Hair follicle dermal papilla cell (primary cell): ENCODE results near the gene OR9G4. TPM values are rescaled to one million over a fixed set of nuclear protein-coding genes. Genes with fewer than 3 reads are reported as not detected.

Source experiments
- small RNA-seq: library from RNA; depleted of rRNA; stranded (forward); fragments of <200 nt; gene quantifications from one replicate; pipeline ENCODE3, GENCODE V24; 2012
- total RNA-seq: library from RNA; depleted of rRNA; stranded (reverse); fragments of >200 nt; gene quantifications from 2 replicates; pipeline ENCODE4 v1.2.3, GENCODE V29; 2012

Gene OR9G4
- total RNA-seq = not detected in 2 replicates

DNA sequence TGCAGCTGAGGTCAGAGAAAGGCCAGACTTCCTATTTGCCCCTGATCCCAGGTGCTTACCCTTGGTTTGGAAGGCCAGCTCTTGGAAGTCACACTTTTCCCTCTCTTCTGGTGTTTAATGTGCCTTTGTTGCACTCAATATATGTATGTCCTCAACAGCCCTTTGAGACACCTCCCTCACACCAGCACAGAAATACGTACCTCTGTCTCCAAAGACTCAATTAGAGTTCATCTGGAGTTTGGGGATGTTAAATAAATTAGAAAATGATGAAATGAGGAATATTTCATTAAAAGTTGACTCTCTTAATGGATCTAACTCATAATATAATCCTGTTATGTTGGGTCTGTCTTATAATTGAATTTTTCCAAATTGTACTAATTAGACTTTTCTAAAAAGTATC lies at the start of gene OR9G4:
OR9G4 (minus strand) TSS at position 101 of the 400 bp plus-strand sequence. CDS start 4,931 bp downstream, outside the sequence.

DNA sequence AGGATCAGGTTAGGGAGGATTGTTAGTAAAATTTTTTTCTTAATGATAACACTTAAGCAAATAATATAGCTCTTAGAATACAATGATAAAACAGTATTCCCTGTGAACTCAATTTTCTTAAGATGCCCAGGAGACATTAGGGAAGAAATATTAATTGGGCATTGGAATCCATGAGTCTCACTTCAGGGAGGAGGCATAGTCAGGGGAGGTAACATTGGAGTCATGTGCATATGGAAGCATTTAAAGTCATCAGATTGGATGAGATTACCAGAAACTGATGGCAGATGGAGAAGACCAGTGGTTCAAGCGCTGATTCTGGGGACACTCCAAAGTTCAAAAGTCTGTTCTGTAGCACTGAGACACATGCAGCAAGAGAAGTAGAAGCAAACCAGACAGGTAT lies 49.7 kb downstream of the OR9G4 start, which contains the start of gene OR9G1:
OR9G1 (plus strand) TSS at position 301 of the 400 bp plus-strand sequence. CDS start 1,293 bp downstream, outside the sequence.

Small RNAs within 50 kb of the gene (small RNA-seq; reads per million reads assigned to genes)
- gene AP001803.1 = not detected
- gene MIR6128 = not detected

Other genes starting within 250 kb of the OR9G4 start
- not detected in 2 replicates for gene OR5M11, start 205.4 kb downstream of the OR9G4 start, total RNA-seq
- gene OR5M10, start 171.0 kb downstream of the OR9G4 start, total RNA-seq = not detected in 2 replicates
- gene OR5M1, start 133.8 kb downstream of the OR9G4 start, total RNA-seq = not detected in 2 replicates
- not detected in 2 replicates for gene OR5AP2, start 106.3 kb downstream of the OR9G4 start, total RNA-seq
- not detected in 2 replicates for gene OR5AR1, start 85.0 kb downstream of the OR9G4 start, total RNA-seq
- not detected in 2 replicates for gene OR9G1, start 49.6 kb downstream of the OR9G4 start, total RNA-seq
- not detected in 2 replicates for gene OR5AK2, start 240.2 kb upstream of the OR9G4 start, total RNA-seq